Measurements from ENCODE around the gene DRGX.

Gene DRGX

DNA sequence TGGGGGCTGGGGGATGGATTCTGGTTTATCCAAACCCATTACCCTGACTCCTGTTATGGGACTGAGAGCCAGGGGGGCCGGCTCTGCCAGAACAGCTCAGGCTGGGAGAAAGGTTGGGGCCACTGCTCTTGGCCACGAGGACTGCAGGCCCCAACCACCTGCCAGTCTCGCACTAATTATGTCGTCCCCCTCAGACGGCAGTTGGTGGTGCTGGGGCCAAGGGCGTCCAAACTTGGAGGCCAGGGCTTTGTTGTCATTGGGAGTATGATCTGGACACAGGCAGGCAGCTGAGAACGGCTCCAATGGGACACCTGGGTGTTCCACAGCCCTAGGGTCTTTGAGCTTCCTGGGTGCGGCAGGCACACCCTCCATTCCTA, 34.7 kb downstream of the DRGX start:
- DNase-seq, result no peak

DNA sequence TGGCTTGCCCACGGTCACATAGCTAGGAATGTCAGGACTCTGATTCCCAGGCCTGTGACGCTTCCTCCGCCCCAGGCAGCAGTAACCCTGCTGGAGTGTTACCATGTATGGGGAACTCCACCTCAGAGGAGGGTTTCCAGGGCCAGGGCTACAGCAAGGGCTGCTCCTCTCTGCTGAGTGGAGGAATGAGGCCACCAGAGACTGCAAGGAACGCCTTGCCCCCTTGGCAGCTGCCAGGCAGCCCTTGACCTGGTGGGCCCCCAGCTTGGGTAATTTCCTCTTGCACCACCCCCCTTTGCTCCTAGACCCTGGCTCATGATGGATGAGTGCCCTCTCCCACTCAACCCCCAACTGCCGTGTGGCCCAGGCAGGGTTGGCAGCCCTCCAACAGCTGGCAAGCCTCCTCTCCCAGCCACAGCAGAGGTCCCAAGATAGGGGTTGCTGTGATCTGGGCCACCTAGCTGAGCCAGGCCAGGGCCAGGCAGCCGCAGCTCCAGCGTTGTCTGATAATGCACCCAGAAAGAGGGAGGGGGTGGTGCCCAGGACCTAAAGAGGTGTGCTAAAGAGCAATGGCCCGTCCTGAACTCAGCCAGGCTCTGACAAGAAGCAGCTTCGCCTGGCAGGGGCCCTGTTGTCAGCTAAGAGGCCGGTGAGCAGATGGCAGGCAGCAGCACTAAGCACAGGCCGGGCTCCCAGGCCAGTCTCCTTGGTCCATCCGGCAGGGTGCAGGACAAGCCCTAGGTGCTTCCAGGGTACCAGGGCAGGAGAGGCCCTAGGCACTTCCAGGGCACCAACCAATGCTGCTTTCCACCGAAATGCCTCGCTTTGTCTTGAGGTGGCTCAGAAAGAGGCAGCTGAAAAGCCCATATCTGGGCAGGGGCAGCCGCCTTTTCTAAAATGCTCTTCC, 35.4 kb downstream of the DRGX start:
- peak; percentile 45 to 52 for DNase-seq

DNA sequence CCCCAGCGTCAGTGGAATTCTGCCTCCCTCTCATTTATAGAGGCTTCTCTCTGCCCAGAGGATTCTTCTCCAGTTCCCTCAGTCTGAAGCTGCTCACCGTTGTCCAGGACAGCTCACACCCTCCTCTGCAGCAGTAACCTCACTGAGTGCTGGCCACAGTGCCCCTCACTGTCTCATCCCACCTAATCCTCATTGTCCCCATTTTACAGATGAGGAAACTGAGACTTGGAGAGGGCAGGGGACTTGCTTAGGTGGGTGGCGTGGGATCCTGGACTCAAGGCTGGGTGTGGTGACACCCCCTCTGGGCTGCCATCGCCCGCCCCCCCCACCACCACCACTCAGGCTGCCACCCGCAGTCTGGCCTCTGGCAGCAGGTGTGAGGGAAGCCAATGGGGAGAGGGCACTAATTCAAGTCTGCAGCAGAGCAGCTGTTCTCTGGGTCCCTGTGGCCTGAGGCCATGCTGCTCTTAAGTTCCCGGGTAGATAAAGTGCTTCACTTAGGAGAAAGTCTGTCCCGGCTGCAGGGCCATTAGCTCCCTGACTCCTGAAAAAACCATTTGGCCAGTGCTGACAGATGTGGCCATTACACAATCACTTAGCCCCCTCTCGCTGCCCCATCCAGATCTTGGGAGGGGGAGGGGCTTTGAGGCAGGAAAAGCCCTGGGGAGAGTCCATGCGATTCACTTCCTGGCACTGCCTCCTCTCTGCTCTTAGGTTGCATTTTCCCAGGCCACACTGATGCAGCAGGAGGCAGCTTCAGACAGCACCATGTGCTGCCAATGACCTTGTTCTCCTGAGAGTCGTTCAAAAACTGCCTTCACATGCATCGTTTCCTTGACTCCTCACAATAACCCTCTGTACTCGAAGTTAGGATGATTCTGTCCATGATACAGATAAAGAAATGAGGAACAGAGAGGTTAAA, 36.3 kb downstream of the DRGX start:
- no peak for DNase-seq

DNA sequence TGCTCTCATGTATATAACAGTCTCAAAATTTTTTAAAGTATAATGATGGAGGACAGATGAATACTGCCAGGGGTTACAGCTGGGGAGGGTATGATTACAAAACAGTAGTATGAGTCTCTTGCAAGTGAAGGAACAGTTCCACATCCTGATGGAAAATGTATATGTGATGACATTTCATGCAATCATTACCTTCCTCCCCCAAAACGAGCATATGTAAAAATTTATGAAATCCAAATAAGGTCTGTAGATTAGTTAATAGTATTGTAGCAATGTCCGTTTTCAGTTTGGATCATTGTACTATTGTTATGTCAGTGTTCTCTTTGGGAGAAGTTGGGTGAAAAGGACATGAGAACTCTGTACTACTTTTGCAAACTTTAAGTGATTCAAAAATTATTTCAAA, 38.0 kb downstream of the DRGX start:
- DNase-seq, result peak; percentile 20 to 27

DNA sequence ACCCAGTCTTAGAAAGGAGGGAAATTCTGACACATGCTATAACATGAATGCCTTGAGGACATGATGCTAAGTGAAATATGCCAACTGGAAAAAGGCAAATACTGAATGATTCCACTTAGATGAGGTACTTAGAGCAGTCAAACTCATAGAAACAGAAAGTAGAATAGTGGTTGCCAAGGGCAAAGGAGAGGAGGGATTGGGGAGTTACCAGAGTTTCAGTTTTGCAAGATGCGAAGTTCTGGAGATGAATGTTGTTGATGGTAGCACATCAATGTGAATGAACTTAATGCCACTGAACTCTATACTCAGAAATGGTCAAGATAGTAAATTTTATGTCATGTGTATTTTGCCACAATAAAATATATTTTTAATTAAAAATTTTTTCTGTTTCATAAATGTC, 38.9 kb downstream of the DRGX start:
- peak; percentile 18 to 32 for DNase-seq

DNA sequence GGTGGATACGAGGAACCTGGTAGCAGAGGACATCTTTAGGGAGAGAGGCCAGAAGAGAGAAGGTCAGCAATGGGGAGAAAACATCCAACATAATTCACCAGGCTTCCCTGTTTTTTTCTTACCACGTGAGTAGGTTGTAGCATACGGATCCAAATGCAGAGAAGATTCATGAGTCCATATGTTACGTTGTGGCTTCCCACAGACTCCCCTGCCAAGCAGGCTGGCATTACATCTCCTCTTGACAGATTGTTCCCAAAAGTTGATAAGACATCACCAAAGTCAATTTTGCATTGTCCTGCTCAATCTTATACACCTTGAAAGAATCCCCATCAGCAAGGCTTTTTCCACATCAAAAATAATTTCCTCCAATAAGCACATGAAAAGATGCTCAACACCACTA, 39.7 kb downstream of the DRGX start:
- no peak for DNase-seq

DNA sequence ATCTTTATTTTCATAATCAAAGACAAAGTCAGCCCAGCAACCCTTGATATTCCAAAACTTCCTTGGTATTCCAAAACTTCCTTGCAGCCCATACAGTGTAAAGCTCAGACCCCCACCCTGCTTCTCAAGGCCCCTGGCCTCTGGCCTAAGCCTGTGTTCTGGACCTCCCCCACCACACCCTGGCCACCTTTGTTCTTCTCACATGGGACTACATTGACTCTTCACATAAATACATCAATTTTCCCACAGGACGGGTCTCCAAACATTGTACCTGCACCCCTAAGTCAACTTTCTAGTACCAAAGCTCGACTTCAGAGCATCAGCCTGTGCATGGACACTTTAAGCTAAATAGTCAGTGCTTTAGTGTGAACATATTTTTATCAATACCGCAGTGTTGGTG, 40.7 kb downstream of the DRGX start:
- DNase-seq, result no peak

DNA sequence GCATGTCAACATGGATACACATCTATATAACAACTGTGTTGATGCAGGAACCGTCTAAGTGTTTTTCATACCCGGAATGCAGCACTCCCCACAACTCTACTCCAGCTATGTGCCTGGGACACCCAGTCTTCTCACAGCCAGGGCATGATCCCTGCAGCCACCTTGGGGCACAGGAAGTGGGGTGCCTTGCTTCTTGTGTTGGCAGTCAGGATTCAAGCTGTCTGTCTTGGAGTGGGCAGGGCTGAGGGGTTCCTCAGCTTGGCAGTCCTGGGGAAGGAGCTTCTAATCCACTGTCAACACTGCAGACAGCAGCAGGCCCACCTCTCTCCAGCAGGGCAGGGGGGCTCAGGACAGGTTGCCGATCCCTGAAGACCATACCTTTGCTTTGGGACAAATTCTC, 41.3 kb downstream of the DRGX start:
- DNase-seq, result no peak

DNA sequence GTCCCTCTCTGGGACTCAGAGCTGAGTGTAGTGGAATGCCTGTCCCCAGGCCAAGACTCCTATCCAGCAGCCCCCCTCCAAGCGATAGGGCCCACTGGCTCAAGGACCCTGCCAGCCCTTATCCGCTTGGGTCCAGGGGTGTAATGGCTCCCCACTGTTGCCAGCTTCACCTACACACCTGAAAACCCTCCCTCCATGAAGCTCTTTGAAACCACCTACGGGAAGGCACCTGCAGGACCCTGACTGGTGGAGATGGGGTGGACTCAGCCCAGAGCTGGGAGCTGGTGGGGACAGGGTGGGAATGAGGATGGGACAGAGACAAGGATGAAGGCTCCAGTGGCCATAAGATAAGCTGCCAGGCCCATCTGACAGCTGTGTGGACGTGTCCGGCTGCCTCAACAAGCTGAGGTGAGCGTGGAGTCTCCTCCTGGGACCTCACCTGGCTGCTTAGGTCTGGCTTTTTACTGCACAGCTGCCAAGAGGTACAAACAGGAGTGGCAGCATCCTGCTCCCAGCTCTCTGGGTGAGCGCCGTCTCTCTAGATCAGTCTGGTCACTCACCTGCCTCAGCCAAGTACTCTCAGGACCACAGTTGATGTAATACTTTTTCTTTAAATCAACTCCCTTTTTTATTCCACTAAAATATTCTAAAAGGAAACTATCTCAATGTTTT, 41.9 kb downstream of the DRGX start:
- DNase-seq, result no peak

DNA sequence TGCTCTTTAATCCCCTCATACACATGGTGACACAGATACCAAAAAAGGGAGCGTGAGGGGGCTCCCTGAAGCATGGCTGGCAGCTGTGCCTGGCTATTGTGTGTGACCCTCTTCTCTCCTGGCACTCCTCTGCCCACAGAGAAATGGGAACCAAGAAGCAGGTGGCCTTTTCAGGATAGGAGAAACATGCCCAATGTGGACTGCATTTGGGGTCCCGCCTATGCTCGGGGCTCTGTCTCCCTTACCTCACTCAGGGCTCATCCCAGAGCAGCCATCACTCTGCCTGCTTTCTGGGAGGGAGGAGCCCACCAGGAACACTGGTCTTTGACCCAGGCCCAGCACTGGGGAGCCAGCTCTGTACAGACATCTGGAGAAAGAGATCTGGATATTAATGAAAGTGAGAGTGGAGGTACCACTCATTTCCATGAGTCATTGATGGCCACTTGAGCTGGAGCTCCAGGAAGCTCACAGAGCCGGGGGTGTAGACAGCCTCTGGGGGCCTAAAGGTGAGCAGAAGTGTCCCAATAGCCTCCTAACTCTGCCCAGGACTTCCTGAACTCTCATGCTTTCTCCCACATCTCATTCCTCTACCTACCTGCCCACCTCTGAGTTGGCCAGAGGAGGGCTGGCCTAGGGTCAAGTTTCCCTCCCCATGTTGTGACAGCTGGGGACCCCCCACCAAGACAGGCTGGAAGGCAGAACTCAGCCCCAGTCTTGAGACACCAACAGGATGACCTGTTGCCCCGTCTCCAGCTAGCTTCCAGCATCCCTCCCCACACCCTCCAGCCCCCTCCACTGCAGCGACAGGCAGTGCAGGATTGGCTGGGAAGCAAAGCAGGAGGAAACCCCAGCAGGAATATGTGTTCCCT, 42.6 kb downstream of the DRGX start:
- DNase-seq, result no peak

DNA sequence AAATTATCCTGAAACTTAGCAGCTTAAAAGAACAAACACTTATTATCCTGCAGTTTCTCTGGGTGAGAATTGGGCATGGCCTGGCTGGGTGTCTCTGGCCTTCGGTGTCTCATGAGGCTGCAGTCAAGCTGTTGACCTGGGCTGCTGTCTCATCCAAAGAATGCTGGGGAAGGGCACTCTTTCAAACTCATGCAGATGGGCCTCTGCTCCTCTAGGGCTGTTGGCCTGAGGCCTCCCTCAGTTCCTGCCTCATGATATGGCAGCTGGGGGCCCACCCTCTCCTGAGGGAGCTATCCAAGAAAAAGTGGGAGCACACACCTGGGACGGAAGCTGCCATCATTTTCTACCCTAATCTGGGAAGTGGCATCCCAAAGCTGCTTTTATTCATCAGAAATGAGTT, 43.6 kb downstream of the DRGX start:
- DNase-seq, result no peak

DNA sequence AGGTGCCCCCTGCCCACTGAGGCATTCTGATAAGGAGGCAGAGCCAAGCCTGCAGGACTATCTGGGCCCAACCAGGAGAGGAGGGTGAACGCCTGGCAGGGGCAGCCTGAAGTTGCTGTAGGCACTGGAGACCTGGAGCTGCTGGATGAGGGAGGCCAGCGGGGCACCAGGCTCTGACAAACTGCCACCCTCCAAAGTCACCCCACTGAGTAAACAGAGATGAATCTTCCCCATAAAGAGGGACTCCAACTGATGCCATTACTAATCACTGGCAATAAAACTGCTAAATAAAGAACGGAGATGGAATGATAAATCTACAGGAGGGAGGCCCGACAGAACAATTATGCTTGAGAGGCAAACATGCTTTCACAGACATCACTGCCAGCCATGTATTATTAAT, 44.2 kb downstream of the DRGX start:
- DNase-seq, result no peak

DNA sequence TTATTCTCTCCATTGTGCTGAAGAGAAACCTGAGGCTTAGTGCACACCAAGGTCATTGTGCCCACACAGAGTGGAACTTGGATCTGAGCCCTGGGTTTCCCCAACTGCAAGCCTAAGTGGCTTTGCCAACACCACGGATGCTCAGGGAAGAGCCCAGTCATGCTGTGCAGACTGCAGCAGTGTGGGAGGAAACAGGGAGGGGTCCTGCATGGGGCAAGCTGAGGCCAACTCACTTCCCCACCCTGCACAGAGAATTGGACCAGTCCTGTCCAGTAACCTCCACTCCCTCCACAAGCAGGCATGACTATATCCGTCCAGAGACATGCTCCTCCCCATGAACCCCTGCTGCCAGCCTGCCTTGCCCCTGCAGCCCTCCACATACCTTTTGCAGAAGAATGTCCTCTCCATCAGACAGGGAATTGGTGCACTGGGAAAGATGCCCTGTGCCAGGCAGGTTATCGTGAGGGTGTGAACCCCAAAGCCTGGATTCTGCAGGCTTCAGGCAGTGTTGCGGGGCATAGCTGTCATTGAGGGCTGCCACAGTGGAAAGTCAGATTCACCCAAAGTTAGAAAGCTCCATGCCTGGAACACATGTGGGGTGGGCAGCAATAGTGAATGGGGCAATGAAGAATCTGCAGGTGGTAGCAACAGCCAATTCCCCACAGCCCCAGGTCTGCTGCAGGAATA, 44.9 kb downstream of the DRGX start:
- peak; percentile 76 to 89 for DNase-seq

DNA sequence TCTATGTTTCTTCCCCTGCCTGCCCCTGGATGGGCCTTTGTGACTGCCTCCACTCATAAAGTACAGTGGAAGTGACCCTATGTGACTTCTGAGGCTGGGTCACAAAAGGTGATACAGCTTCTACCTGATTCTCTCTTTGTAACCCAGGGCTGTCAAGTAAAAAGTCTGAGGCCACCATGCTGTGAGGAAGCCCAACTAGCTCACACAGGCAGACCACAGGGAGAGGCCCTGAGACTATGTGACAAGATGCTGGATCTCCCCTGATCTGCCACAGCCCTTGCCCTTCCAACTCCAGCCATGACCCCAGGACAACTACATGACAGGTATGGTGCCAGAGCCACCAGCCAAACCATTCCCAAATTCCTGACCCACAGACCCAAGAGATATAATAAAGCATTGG, 45.8 kb downstream of the DRGX start:
- DNase-seq, result no peak

DNA sequence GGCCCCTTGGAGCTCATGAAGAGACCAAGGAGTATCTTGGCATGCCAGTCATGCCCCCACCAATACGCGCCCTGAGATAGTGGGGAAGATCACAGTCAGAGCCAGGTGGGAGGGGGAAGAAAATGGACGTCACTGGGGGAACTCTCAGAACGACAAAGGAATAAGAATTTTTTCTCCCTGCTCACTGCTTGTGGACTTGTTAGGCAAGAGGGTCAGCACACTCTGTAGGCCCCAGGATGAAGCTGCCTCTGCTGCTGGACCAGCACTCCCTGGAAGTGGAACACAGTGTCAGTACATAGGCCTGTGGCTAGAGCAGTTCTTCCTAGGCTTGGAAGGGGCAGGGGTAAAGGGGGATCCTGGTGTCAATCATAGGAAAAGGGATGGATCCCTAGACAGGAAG, 46.5 kb downstream of the DRGX start:
- no peak for DNase-seq

DNA sequence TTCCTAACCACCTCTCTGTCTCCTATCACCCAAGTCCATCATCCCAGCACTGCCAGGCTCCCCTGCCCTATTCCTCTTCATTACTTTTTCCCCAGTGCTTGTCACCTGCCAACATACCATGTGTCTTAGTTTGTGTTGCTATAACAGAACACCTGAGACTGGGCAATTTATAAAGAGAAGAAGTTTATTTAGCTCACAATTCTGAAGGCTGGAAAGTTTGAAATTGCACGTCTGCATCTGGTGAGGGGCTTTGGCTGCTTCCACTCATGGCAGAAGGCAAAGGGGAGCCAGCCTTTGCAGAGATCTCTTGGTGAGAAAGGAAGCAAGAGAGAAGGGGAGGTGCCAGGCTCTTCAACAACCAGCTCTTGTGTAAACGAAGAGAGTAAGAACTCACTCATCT, 47.3 kb downstream of the DRGX start:
- no peak for DNase-seq

DNA sequence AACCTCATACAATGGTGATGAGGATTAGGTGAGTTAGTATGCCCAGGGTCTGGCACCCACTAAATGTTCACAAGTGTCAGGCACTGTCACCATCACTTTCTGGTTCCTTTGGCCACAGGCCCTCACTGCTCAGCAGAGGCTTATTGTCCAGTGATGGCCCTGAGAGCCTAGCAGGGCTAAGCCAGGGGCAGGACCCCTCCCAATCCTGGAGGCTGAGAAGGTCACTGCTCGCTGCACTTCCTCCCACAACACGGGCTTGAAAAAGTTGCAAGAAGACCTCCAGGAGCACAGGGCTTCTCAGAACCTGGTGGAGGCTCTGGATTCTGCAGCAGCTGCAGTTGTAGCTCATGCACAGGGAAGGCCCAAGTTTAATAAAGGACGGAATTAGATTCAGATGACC, 48.1 kb downstream of the DRGX start:
- no peak for DNase-seq

DNA sequence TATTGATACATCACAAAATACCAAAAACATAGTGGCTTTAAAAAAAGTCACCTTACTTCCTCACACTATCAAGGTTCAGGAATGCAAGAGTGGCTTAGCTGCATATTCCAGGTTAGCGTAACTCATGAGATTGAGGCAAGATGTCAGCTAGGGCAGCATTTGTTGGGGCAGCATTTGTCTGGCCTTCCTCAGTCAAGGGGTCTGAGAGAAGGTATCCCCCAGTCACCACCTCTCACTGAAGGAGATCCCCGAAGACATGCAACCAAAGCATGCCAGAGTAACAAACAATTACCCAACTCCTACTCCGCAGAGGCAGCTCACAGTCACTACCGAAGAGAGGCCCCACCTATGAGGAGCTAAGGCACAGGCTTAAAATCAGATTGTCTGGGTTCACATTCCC, 48.5 kb downstream of the DRGX start:
- DNase-seq, result no peak

DNA sequence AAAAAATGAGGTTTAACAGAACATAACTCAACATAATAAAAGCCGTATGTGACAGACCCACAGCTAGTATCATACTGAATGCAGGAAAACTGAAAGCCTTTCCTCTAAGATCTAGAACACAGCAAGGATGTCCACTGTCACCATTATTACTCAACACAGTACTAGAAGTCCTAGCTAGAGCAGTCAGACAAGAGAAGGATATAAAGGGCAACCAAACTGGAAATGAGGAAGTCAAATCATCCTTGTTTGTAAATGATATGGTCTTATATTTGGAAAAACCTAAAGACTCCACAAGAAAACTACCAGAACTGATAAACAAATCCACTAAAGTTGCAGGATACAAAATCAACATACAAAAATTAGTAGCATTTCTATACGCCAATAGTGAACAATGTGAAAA, 51.0 kb downstream of the DRGX start:
- DNase-seq, result no peak

DNA sequence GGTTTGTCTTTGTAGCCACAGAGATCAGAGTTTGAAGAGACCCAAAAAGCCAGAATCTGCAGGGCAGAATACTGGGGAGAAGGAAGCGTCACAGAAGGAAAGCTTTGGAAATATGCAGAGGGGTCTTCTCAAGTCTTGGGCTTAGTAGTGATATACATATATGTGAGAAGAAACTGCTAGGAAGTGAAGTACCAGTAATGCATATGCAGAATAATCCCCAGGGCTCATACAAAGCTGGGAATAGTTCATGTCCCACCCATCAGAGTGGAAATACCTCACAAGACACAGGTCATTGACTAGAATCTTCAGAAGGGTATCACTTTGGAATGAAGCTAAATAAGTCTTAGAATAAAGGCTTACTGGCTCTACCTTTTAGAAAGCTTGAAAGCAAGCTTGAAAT, 57.3 kb downstream of the DRGX start:
- DNase-seq, result no peak

DNA sequence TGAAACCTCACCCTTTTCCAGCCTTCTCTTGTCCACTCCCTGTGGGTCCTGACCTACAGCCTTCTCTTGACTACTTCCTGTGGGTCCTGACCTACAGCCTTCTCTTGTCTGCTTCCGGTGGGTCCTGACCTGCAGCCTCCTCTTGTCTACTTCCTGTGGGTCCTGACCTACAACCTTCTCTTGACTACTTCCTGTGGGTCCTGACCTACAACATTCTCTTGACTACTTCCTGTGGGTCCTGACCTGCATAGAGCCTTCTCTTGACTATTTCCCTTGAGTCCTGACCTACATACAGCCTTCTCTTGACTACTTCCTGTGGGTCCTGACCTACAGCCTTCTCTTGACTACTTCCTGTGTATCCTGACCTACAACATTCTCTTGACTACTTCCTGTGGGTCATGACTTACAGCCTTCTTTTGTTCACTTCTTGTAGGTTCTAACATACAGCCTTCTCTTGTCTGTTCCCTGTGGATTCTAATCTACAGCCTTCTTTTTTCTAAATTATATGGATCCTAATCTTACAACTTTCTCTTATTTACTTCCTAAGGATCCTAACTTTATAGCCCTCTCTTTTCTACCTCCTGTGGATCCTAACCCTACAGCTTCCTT, 60.4 kb downstream of the DRGX start:
- no peak for DNase-seq
